ENCODE measurements around the gene RYR3. TPM values are rescaled to one million over a fixed set of nuclear protein-coding genes. Genes with fewer than 3 reads are reported as not detected.

The RYR3 gene
- total and polyA plus RNA-seq, 2 of the 13 experiments (the other 11 are each of a cell fraction or from before 2014, with no cell fraction given) = not detected

GRCh38 chr15:33636958-33637357, 326.2 kb downstream of the RYR3 start:
- WGBS (ENCODE audit: low lambda C conversion rate) = 0% methylated on average over 1 of the region's 1 CpG
- ATAC-seq (no peak), FAIRE-seq (no peak), DNase-seq (ENCODE audit: low spot score) (no peak)
- ChIA-PET CTCF (ENCODE audit: low intra/inter-chr PET ratio, low total read pairs) (no interaction called here), POLR2A (no interaction called here)
- no peaks in the 10 kb centered on the region for H3K79me2 ChIP-seq (ENCODE audit: insufficient read depth, low read length)
- no peak overlapping the region for H2AFZ ChIP-seq (ENCODE audit: low read length)
- H3K27ac ChIP-seq (ENCODE audit: extremely low read length, insufficient read depth, low read length) = no peak overlapping the region
- H4K20me1 ChIP-seq (ENCODE audit: insufficient read depth, low read length) = no peaks in the 10 kb centered on the region
- H3K4me2 ChIP-seq (ENCODE audit: low read depth, low read length) = no peak overlapping the region
- H3K9ac ChIP-seq (ENCODE audit: insufficient read depth, low read depth, low read length) = no peak overlapping the region
- no TSS peak for BruUV-seq (replicated peaks)
- H3K9me3 ChIP-seq (ENCODE audit: low read length) = no peaks in the 10 kb centered on the region
- no peak overlapping the region for H3K4me3 ChIP-seq (replicated peaks in 1 of 3; ENCODE audit: insufficient read depth in 1 of 3, low read depth in 2 of 3, low read length in 3 of 3)
- H3K4me1 ChIP-seq (ENCODE audit: insufficient read depth, low read length) = no peaks in the 10 kb centered on the region
- in situ Hi-C loops (cut with HindIII; ENCODE audit: extremely low pct_ligation_motif_present, low pct_unique_long_range_greater_than_20kb) = no loop called here
- TF ChIP-seq ZNF574 (CRISPR knock-in tag; IDR thresholded peaks at IDR 0.05) (no peak), JUN (CRISPR knock-in tag; IDR thresholded peaks at IDR 0.05) (no peak), TP53 (CRISPR knock-in tag; conservative IDR thresholded peaks at IDR 0.05) (no peak)
- intact Hi-C loops (cut with micrococcal nuclease; ENCODE audit: unreplicated experiment) = no loop called here
- peaks cover 0 to 13% of the 10 kb centered on the region in 2 experiments; a peak in 2 of 5 replicates for H3K27me3 ChIP-seq (ENCODE audit: control insufficient read depth in 1 of 2, insufficient read depth in 2 of 2, low read length in 2 of 2)
- no peaks in the 10 kb centered on the region for H3K36me3 ChIP-seq (replicated peaks in 1 of 2; ENCODE audit: control insufficient read depth in 1 of 2, insufficient read depth in 2 of 2, low read length in 2 of 2)

GRCh38 chr15:33638453-33638852, 327.7 kb downstream of the RYR3 start:
- TF ChIP-seq CSRNP2 (CRISPR knock-in tag; conservative IDR thresholded peaks at IDR 0.05; ENCODE audit: low read depth) (no peak), ZNF317 (CRISPR knock-in tag; IDR thresholded peaks at IDR 0.05) (no peak), SP140L (CRISPR knock-in tag; IDR thresholded peaks at IDR 0.05; ENCODE audit: borderline replicate concordance) (no peak), NFE2L2 (IDR thresholded peaks at IDR 0.05; ENCODE audit: low read length) (no peak)
- ChIA-PET POLR2A (no interaction called here), CTCF (ENCODE audit: low intra/inter-chr PET ratio, low total read pairs) (no interaction called here)
- Histone ChIP-seq H3K9ac (ENCODE audit: insufficient read depth, low read depth, low read length) (no peak overlapping the region), H4K20me1 (ENCODE audit: insufficient read depth, low read length) (no peaks in the 10 kb centered on the region), H3K4me2 (ENCODE audit: low read depth, low read length) (no peak overlapping the region), H3K9me3 (ENCODE audit: low read length) (no peaks in the 10 kb centered on the region), H3K4me1 (ENCODE audit: insufficient read depth, low read length) (no peaks in the 10 kb centered on the region), H3K36me3 (replicated peaks in 1 of 2; ENCODE audit: control insufficient read depth in 1 of 2, insufficient read depth in 2 of 2, low read length in 2 of 2) (no peaks in the 10 kb centered on the region), H3K79me2 (ENCODE audit: insufficient read depth, low read length) (no peaks in the 10 kb centered on the region), H3K4me3 (replicated peaks in 1 of 3; ENCODE audit: insufficient read depth in 1 of 3, low read depth in 2 of 3, low read length in 3 of 3) (no peak overlapping the region), H2AFZ (ENCODE audit: low read length) (no peak overlapping the region), H3K27ac (ENCODE audit: extremely low read length, insufficient read depth, low read length) (no peak overlapping the region), H3K27me3 (ENCODE audit: control insufficient read depth in 1 of 2, insufficient read depth in 2 of 2, low read length in 2 of 2) (peaks cover 0 to 18% of the 10 kb centered on the region in 2 experiments; a peak in 2 of 5 replicates)
- FAIRE-seq (no peak), ATAC-seq (no peak), DNase-seq (ENCODE audit: low spot score) (no peak)
- intact Hi-C loops (cut with micrococcal nuclease; ENCODE audit: unreplicated experiment) (no loop called here), in situ Hi-C loops (cut with HindIII; ENCODE audit: extremely low pct_ligation_motif_present, low pct_unique_long_range_greater_than_20kb) (no loop called here)
- no TSS peak for BruUV-seq (replicated peaks)
- 0% methylated on average over 2 of the region's 2 CpGs for WGBS (ENCODE audit: low lambda C conversion rate)

Measured in HepG2 (cell line).